DOHH2 (cell line): ENCODE results near the gene CPSF7.
A peak's percentile ranks its signal among the peaks of the same experiment; 100 is the strongest.

Experiments
- H3F3A ChIP-seq: fragments of 200-600 bp; sonication (generic), shearing (Covaris generic); 2 replicates; pipeline ENCODE4 v1.6.0; 2016; ENCODE audit warnings: antibody characterized with exemption, mild to moderate bottlenecking; ENCODE audit not compliant: control insufficient read depth, insufficient read depth
- H3K27ac ChIP-seq: fragments of 200-600 bp; sonication (generic); 2 replicates; pipeline ENCODE4 v1.5.1; 2014; ENCODE audit warnings: low read depth, mild to moderate bottlenecking, low read length, moderate library complexity
- H3K27me3 ChIP-seq: fragments of 200-600 bp; sonication (generic); 2 replicates; pipeline ENCODE4 v1.6.1; 2014; ENCODE audit warnings: mild to moderate bottlenecking, low read length, mixed read lengths; ENCODE audit not compliant: control insufficient read depth
- H3K36me3 ChIP-seq: fragments of 200-600 bp; sonication (generic); 2 replicates; pipeline ENCODE4 v1.6.1; 2014; ENCODE audit warnings: mild to moderate bottlenecking, low read length, moderate library complexity, mixed read lengths; ENCODE audit not compliant: control insufficient read depth
- H3K4me1 ChIP-seq: fragments of 200-600 bp; sonication (generic); 2 replicates; pipeline ENCODE4 v1.6.1; 2014; ENCODE audit warnings: mild to moderate bottlenecking, low read length, mixed read lengths; ENCODE audit not compliant: control insufficient read depth
- H3K4me2 ChIP-seq: fragments of 200-600 bp; sonication (generic); 2 replicates; pipeline ENCODE4 v1.6.0; 2014; ENCODE audit warnings: mild to moderate bottlenecking, low read length, moderate library complexity
- H3K4me3 ChIP-seq: fragments of 200-600 bp; sonication (generic); 2 replicates; pipeline ENCODE4 v1.5.1; 2014; ENCODE audit warnings: mild to moderate bottlenecking, low read length, mixed read lengths
- H3K79me2 ChIP-seq: fragments of 200-600 bp; sonication (generic); 2 replicates; pipeline ENCODE4 v1.6.1; 2014; ENCODE audit warnings: mild to moderate bottlenecking, low read length, mixed read lengths; ENCODE audit not compliant: control insufficient read depth
- H3K9me2 ChIP-seq: fragments of 200-600 bp; sonication (generic); replicated peaks from 2 replicates; pipeline ENCODE4 v1.6.1; 2014; ENCODE audit warnings: mild to moderate bottlenecking, low read length, mixed read lengths; ENCODE audit not compliant: control insufficient read depth
- H3K9me3 ChIP-seq: fragments of 200-600 bp; sonication (generic); 2 replicates; pipeline ENCODE4 v1.6.1; 2014; ENCODE audit warnings: antibody characterized with exemption, low read length, mixed read lengths; ENCODE audit not compliant: control insufficient read depth, insufficient read depth
- H4K20me1 ChIP-seq: fragments of 200-600 bp; sonication (generic); 2 replicates; pipeline ENCODE4 v1.6.0; 2014; ENCODE audit warnings: low read depth, mild to moderate bottlenecking, antibody characterized with exemption, low read length, moderate library complexity; ENCODE audit not compliant: control insufficient read depth, insufficient read depth
- EZH2phosphoT487 ChIP-seq: fragments of 200-600 bp; sonication (generic); IDR thresholded peaks from 2 replicates; pipeline ENCODE4 v1.6.1; 2017; ENCODE audit warnings: borderline replicate concordance, mild to moderate bottlenecking, antibody characterized with exemption, low read length, moderate library complexity, mixed read lengths
- TF ChIP-seq, protein P1 (sequence below): fragments of 200-600 bp; sonication (generic); IDR thresholded peaks from one replicate; pipeline ENCODE4 v1.5.1; 2014; ENCODE audit warnings: antibody characterized with exemption, mild to moderate bottlenecking, low read depth, low read length; ENCODE audit not compliant: poor library complexity, severe bottlenecking

CPSF7 gene

GRCh38 chr11:61367406-61367805 lies 62.4 kb downstream of the CPSF7 start:
- TF ChIP-seq, protein P1, sequence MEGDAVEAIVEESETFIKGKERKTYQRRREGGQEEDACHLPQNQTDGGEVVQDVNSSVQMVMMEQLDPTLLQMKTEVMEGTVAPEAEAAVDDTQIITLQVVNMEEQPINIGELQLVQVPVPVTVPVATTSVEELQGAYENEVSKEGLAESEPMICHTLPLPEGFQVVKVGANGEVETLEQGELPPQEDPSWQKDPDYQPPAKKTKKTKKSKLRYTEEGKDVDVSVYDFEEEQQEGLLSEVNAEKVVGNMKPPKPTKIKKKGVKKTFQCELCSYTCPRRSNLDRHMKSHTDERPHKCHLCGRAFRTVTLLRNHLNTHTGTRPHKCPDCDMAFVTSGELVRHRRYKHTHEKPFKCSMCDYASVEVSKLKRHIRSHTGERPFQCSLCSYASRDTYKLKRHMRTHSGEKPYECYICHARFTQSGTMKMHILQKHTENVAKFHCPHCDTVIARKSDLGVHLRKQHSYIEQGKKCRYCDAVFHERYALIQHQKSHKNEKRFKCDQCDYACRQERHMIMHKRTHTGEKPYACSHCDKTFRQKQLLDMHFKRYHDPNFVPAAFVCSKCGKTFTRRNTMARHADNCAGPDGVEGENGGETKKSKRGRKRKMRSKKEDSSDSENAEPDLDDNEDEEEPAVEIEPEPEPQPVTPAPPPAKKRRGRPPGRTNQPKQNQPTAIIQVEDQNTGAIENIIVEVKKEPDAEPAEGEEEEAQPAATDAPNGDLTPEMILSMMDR: no peak
- TF ChIP-seq EZH2phosphoT487: no peak
- no peaks in the 10 kb centered on the region for H3K9me2 ChIP-seq
- no peak overlapping the region for H3K27ac ChIP-seq
- H4K20me1 ChIP-seq: no peaks in the 10 kb centered on the region; the same call in 1 of the 2 replicates
- H3K9me3 ChIP-seq: peaks cover 5% of the 10 kb centered on the region; the same call in 1 of the 2 replicates
- H3K4me3 ChIP-seq: no peak overlapping the region
- H3K36me3 ChIP-seq: peaks cover 86% of the 10 kb centered on the region
- H3F3A ChIP-seq: 0 out of 2 replicates have a peak, but pooled peaks cover 5% of the 10 kb centered on the region
- no peak overlapping the region for H3K4me2 ChIP-seq
- peaks cover 27% of the 10 kb centered on the region for H3K79me2 ChIP-seq
- no peaks in the 10 kb centered on the region for H3K27me3 ChIP-seq
- H3K4me1 ChIP-seq: peaks cover 11% of the 10 kb centered on the region

DNA sequence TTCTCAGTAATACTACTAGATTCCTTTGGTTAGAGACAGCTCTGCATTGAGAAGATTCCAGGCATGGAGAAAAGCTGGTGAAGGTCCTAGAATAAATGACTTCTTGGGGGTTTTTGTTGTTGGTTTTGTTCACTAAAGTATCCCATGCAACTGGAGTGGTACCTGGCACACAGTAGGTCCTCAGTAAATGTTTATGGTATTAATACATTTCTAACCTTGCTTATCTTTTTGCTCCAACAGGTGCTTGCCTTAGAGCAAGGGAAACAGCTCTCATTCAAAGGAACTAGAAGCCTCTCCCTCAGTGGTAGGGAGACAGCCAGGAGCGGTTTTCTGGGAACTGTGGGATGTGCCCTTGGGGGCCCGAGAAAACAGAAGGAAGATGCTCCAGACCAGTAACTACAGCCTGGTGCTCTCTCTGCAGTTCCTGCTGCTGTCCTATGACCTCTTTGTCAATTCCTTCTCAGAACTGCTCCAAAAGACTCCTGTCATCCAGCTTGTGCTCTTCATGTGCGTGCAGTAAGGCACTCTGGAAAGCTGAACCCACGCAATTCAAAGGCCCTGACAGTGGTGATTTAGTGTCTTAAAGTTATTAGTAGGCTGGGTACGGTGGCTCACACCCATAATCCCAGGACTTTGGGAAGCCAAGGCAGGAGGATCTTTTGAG lies 65.6 kb downstream of the CPSF7 start:
- H3K79me2 ChIP-seq: peaks cover 60% of the 10 kb centered on the region

DNA sequence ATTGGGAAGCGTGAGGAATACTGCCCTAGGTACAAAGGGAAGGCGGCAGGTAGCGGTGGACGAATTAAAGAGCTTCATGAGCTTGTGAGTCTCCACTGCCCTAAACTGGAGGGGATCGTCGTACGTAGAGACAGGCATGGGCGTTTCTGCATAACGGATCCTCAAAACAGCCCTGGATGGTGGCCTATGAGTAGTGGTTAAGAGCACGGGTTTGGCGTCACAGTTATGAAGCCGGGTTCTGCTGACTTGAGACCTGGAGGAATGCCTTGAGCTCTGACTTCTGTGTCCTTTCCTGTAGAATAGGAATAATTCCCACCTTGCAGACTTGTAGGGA lies 67.3 kb downstream of the CPSF7 start:
- no peaks in the 10 kb centered on the region for H3K27me3 ChIP-seq
- peak overlapping the region; percentile 99 for H3K4me3 ChIP-seq
- peak overlapping the region; percentile 98 for H3K27ac ChIP-seq
- peaks cover 30% of the 10 kb centered on the region for H3F3A ChIP-seq
- peaks cover 75% of the 10 kb centered on the region for H3K36me3 ChIP-seq
- H4K20me1 ChIP-seq: no peaks in the 10 kb centered on the region; the same call in 1 of the 2 replicates
- H3K4me1 ChIP-seq: peaks cover 40% of the 10 kb centered on the region
- no peaks in the 10 kb centered on the region for H3K9me3 ChIP-seq
- peak overlapping the region; percentile 98 for H3K4me2 ChIP-seq
- no peak for TF ChIP-seq EZH2phosphoT487
- TF ChIP-seq, protein P1: no peak
- H3K9me2 ChIP-seq: no peaks in the 10 kb centered on the region
- peaks cover 66% of the 10 kb centered on the region for H3K79me2 ChIP-seq

More for the DNA sequence above, 65.6 kb downstream of the CPSF7 start:
- TF ChIP-seq EZH2phosphoT487: no peak
- TF ChIP-seq, protein P1: no peak
- H3K36me3 ChIP-seq: peaks cover 85% of the 10 kb centered on the region
- peaks cover 24% of the 10 kb centered on the region for H3K4me1 ChIP-seq
- no peaks in the 10 kb centered on the region for H3K27me3 ChIP-seq
- peak overlapping the region; percentile 99; the same call in 1 of the 2 replicates for H3K4me3 ChIP-seq
- no peaks in the 10 kb centered on the region for H3K9me3 ChIP-seq
- peaks cover 17% of the 10 kb centered on the region for H3F3A ChIP-seq
- H3K4me2 ChIP-seq: peak overlapping the region; percentile 98
- H3K27ac ChIP-seq: no peak overlapping the region
- H3K9me2 ChIP-seq: no peaks in the 10 kb centered on the region
- H4K20me1 ChIP-seq: no peaks in the 10 kb centered on the region; the same call in 1 of the 2 replicates
